Measurements from ENCODE around the gene CYP2J2.

DNA sequence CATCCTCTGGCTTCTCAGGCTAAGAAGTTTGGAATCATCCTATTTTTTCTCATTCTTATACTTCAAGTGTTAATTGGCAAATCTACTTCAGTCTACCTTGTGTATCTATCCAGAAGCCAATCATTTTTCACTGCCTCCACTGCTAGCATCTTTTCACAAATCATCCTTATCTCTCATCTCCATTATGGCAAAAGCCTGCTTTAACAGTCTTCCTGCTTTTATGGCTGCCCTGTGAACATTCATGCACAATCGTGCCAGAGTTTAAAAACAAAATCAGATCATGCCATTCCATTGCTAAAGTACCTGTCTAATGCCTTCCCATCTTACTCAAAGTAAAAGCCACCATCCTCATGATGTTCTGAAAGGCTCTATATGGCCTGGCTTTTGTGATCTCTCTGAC, 19.2 kb upstream of the CYP2J2 start:
- TF ChIP-seq GATA2 (IDR thresholded peaks at IDR 0.05; ENCODE audit: low read depth, low read length) (peak; percentile 86), GATA3 (IDR thresholded peaks at IDR 0.05; ENCODE audit: low read depth, low read length) (peak; percentile 74)

Measured in SH-SY5Y (cell line).